Stimulated activated effector memory CD8-positive, alpha-beta T cell treated with anti-CD3 and anti-CD28 coated beads, Interleukin-12 subunit alpha, Interleukin-12 subunit beta, amount 100 ng/mL, for 72 hours (primary cell): Measurements from ENCODE around the gene APH1A.

ENCODE experiments used
- ATAC-seq: fragments of 150-1000 bp; cut with Tn5 transposase; 2 replicates; pipeline ENCODE4 v1.10.0; 2021
- DNase-seq, 2 donors: peaks; one replicate each; pipeline ENCODE4 v3.0.0; 2021 to 2022; ENCODE audit warnings: low spot score in 2 of 2
- H3K27ac Mint-ChIP-seq: one replicate; pipeline ENCODE4 v1.8.0; 2022; ENCODE audit warnings: mild to moderate bottlenecking, mixed read lengths
- H3K36me3 Mint-ChIP-seq: one replicate; pipeline ENCODE4 v1.8.0; 2022; ENCODE audit warnings: mild to moderate bottlenecking, mixed read lengths
- H3K4me1 Mint-ChIP-seq: one replicate; pipeline ENCODE4 v1.8.0; 2022; ENCODE audit warnings: mixed read lengths
- H3K4me3 Mint-ChIP-seq: one replicate; pipeline ENCODE4 v1.8.0; 2022; ENCODE audit warnings: mild to moderate bottlenecking, mixed read lengths
- H3K9me3 Mint-ChIP-seq: one replicate; pipeline ENCODE4 v1.8.0; 2022; ENCODE audit warnings: mixed read lengths

The APH1A gene

DNA sequence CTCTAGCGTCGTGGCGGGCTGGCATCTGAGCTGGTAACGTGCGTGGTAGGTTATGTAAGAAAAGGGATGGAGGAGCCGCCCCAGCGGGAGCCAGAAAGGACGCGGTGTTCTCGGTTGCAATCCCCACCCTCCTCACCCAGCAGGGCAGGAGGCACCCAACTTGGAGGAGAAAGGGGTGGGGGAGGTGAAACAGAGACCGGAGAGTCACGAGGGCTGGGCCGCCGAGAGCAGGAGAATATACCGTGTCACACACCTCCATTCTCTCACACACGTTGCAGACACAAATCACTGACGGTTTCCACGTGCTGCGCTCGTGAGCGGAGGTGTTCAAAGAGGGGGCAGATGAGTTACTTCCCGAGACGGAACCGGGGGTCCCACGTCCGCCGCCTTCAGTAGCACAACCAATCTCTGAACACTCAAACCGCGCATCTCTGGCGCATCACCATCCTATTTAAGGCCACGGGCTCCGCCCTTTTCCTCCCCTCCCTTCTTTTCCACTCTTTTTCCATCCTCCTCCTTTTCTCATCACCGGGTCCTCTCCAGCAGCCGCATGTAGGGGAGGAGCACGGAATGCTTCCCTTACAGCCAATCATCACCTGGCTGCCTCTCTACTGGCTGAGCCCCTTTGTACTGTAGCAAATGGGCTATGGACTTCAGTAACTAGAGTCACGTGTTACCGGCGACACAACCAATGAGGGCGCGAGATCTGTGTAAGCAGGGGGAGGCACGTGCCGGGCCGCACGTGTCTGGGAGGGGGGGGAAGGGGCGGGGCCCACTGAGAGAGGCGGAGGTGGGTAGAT, 13.1 kb upstream of the APH1A start, which contains the start of gene CIART:
CIART (plus strand) TSS at position 797 of the 800 bp plus-strand sequence. CDS start 714 bp downstream, outside the sequence.
- Mint-ChIP-seq H3K9me3 (no peaks in the 10 kb centered on the region), H3K4me3 (peak within 1 kb of the TSS; percentile 75), H3K36me3 (no peaks in the 10 kb centered on the region), H3K27ac (peak within 1 kb of the TSS; percentile 75), H3K4me1 (peaks cover 30% of the 10 kb centered on the region)
- DNase-seq = peak; percentile 21 to 65
- peak; percentile 96 for ATAC-seq

DNA sequence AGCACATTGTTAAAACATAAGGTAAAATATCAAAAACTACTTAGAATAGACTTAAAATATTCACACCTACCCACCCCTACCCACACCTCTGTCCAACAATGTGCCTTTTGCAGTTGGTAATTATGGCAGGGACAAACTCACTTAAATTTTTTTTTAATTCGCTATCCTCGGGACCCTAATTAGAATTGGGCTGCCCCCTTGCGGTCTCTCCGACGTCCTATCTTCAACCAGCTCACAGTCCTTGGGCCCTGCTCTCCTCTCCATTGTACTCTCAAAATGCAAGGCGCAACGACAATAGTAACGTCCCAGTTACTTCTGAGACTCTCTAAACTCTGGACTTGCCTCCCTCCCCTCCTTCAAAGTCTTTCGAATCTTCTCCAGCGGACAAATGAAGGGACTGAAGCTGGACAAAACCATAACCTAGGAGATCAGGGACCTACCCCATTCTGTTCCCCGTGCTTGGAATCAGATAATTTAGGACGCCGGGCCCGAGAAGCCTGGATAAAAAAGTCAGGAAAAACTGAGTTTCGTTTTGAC, 12.5 kb upstream of the APH1A start:
- H3K27ac Mint-ChIP-seq = peak overlapping the region; percentile 75
- DNase-seq (peak in 1 of 2 donors; percentile 76), ATAC-seq (peak; percentile 67)
- no peaks in the 10 kb centered on the region for H3K36me3 Mint-ChIP-seq
- no peaks in the 10 kb centered on the region for H3K9me3 Mint-ChIP-seq
- peak overlapping the region; percentile 75 for H3K4me3 Mint-ChIP-seq
- peaks cover 30% of the 10 kb centered on the region for H3K4me1 Mint-ChIP-seq

DNA sequence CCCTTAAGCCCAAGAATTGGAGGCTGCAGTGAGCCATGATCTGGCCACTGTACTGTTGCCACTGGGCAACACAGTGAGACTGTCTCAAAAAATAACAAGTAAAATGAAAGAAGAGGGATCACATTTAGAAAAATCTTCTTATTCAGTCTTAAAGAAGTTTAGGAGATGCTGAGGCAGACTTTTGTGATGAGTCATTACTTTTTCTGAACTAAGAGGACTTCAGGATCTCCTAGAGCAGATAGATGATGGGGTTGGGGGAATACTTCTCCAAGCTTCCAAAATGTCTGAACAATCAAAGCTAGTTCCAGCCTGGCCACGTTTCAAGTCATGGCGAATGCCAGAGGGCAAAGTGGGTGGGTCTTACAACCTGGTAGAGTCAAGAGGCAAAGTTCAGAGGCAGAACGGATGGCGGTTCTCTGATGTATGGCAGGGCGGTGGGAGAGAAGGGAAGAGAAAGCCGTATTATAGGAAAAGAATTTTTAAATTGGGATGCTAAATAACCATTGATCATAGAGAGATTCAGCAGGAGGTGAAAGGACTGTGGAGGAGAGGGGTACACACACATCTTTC, 11.4 kb upstream of the APH1A start:
- Mint-ChIP-seq H3K4me1 (peaks cover 30% of the 10 kb centered on the region), H3K9me3 (no peaks in the 10 kb centered on the region), H3K4me3 (peak overlapping the region; percentile 75), H3K36me3 (no peaks in the 10 kb centered on the region), H3K27ac (peak overlapping the region; percentile 35)
- no peak for DNase-seq
- no peak for ATAC-seq

DNA sequence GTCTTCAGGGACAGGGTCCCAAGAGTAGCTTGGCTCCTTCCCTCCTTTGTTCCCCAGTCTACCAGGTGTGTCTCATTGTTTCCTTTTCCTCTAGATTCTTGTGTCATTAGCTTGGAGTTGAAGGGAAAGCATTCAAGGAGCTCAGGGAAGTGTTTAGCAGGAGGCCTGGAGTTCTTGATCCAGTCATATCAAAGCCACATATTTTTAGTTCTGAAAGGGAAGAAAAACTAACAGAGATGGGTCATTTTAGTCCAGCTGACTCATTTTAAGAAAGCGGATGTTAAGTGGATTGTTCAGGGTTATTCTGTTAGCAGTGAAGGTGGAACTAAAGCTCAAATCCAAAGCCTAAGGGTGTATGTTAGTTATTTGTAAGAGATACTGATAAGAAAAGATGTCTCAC, 4.5 kb upstream of the APH1A start:
- H3K27ac Mint-ChIP-seq = no peak overlapping the region
- no peak for ATAC-seq
- peaks cover 9% of the 10 kb centered on the region for H3K36me3 Mint-ChIP-seq
- no peak for DNase-seq
- no peaks in the 10 kb centered on the region for H3K9me3 Mint-ChIP-seq
- H3K4me3 Mint-ChIP-seq = no peak overlapping the region
- peaks cover 11% of the 10 kb centered on the region for H3K4me1 Mint-ChIP-seq

DNA sequence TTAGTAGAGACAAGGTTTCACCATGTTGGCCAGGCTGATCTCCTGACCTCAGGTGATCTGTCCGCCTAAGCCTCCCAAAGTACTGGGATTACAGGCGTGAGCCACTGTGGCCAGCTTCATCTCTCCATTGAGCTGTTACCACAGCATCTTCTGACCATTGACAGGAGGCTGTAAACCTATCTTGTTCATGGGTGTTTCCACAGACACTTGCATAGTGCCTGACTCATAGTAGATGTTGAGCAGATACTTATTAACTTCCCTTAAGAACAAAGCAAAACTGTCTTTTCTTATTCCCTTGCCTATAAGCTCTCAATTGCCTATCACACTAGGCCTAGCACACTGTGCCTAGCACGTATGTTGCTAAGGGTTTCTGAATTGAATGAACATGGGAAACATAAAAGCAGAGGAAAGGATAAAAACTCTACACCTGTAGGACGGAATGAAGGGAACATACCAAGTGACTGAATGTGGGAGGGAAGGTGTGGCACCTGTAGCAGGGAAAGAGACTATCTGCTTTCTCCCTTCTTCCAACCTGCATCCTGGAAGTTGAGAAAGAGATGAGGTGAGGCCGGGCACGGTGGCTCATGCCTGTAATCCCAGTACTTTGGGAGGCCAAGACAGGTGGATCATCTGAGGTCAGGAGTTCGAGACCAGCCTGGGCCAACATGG, 2.6 kb upstream of the APH1A start:
- ATAC-seq = no peak
- peaks cover 27% of the 10 kb centered on the region for H3K36me3 Mint-ChIP-seq
- peaks cover 29% of the 10 kb centered on the region for H3K4me1 Mint-ChIP-seq
- H3K9me3 Mint-ChIP-seq = no peaks in the 10 kb centered on the region
- no peak overlapping the region for H3K4me3 Mint-ChIP-seq
- no peak for DNase-seq
- no peak overlapping the region for H3K27ac Mint-ChIP-seq

DNA sequence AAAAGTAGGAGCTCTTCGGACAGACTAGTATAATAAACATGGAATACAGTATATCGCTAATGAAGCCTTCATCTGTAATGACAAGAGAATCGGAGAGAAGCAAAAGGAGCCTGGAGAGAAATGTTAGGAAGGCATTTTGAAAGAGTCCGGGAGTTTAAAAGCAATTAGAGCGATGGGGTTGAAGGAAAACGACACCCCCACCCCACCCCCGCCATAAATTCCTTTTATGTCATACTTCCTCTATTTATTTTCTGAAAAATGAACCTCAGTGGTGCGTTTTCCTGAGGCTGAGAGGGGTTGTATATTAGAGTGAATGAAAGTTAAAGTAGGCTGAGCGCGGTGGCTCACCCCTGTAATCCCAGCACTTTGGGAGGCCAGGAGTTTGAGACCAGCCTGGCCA, 635 bp upstream of the APH1A start:
- peak overlapping the region; percentile 98 for H3K27ac Mint-ChIP-seq
- DNase-seq = no peak
- ATAC-seq = no peak
- H3K36me3 Mint-ChIP-seq = peaks cover 47% of the 10 kb centered on the region
- peak overlapping the region; percentile 92 for H3K4me3 Mint-ChIP-seq
- H3K9me3 Mint-ChIP-seq = no peaks in the 10 kb centered on the region
- H3K4me1 Mint-ChIP-seq = peaks cover 29% of the 10 kb centered on the region

DNA sequence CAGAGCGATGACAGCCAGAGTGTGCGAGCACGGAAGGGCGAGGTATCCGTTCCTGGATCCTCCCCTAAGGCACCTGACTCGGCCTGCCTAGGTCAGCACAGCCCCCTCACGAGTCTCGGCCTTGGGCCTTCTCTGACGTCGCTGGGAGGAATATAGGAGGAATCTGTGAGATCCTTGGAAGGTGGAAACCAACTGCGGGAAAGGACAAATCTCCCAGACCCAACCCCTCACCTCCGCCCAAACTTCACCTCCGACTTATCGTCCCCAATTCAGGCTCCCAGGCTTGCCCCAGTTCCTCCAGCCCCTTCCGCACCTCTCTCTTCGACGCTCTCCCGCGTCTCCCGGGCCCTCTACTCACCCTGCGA, 494 bp downstream of the APH1A start:
- Mint-ChIP-seq H3K36me3 (peaks cover 48% of the 10 kb centered on the region), H3K4me3 (peak overlapping the region; percentile 92)
- ATAC-seq = peak; percentile 66

DNA sequence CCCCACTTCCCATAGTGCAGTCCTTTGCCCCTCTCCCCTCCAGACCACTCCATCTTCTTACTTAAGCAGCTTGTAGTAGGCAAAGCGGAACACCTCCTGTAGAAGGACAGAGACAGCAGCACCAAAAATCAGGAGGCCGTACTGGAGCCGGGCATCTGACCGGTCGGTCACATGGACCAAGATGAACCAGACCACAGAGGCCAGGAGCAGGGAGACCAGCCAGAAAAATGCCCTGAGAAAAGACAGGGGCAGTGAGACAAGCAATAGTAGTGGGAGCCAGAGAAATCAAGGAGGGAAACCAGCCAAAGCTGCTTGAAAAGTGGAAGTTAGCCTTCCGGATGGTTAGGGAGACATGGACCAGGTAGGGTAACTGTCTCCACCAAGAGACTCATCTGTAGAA, 920 bp downstream of the APH1A start:
- peak overlapping the region; percentile 98 for H3K27ac Mint-ChIP-seq
- no peak for ATAC-seq

More for the DNA sequence above, 494 bp downstream of the APH1A start:
- H3K4me1 Mint-ChIP-seq = peaks cover 29% of the 10 kb centered on the region
- peak overlapping the region; percentile 98 for H3K27ac Mint-ChIP-seq
- no peaks in the 10 kb centered on the region for H3K9me3 Mint-ChIP-seq
- peak; percentile 14 to 72 for DNase-seq

DNA sequence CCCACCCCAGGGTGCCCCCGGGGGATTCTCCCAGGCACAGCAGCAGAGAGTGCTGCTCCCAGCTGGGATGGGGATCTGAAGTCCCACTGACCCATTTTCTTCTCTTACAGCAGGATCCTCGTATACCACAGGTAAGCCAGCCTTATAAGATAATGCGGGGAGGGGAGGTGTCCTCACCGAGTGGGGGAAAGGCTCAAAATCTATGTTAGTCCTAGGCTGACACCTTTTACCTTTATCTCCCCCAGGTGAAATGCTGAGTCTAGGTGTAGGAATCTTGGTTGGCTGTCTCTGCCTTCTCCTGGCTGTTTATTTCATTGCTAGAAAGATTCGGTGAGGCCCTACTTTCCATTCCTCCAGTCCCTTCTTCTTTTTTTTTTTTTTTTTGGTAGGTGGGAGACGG, 5.3 kb downstream of the APH1A start:
- no peak overlapping the region for H3K4me3 Mint-ChIP-seq
- H3K4me1 Mint-ChIP-seq = peaks cover 20% of the 10 kb centered on the region
- no peak overlapping the region for H3K27ac Mint-ChIP-seq
- no peak for DNase-seq
- H3K9me3 Mint-ChIP-seq = no peaks in the 10 kb centered on the region
- no peak for ATAC-seq
- peaks cover 47% of the 10 kb centered on the region for H3K36me3 Mint-ChIP-seq

More for the DNA sequence above, 920 bp downstream of the APH1A start:
- H3K4me1 Mint-ChIP-seq = peaks cover 29% of the 10 kb centered on the region
- no peak for DNase-seq
- peak overlapping the region; percentile 92 for H3K4me3 Mint-ChIP-seq
- H3K36me3 Mint-ChIP-seq = peaks cover 48% of the 10 kb centered on the region
- no peaks in the 10 kb centered on the region for H3K9me3 Mint-ChIP-seq

DNA sequence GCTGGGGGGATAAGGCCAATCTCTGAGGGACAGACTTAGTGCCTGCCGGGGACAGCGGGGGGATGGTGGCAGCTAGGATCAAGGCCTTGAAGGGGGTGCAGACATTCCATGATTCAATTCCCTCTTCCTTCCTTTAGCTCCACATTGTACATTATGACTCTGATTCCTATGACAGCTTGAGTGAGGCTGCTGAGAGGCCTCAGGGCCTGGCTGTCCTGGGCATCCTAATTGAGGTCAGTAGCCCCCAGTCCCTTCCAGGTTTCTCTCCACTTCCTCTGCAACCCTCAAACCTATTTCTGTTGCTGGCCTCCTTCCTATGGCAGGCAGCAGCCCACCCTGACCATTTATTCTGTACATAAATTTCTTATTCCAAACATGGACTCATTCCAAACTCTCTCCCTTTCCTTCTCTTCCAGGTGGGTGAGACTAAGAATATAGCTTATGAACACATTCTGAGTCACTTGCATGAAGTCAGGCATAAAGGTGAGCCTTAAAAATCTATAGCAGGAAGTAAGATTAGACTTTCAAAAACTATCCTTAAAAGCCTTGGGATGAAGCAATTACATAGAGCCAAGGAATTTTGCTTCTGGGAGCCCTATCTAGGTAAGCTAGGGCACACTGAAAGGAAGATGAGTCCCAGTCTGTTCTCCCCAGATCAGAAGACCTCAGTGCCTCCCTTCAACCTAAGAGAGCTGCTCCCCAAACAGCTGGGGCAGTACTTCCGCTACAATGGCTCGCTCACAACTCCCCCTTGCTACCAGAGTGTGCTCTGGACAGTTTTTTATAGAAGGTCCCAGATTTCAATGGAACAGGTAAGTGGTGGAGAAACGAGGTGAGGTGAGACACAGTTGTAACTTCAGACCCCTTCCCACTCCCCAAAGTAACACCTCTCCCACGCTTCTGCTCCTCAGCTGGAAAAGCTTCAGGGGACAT, 6.2 kb downstream of the APH1A start:
- DNase-seq (no peak), ATAC-seq (no peak)
- Mint-ChIP-seq H3K36me3 (peaks cover 38% of the 10 kb centered on the region), H3K9me3 (no peaks in the 10 kb centered on the region), H3K27ac (no peak overlapping the region), H3K4me1 (peaks cover 11% of the 10 kb centered on the region), H3K4me3 (no peak overlapping the region)

DNA sequence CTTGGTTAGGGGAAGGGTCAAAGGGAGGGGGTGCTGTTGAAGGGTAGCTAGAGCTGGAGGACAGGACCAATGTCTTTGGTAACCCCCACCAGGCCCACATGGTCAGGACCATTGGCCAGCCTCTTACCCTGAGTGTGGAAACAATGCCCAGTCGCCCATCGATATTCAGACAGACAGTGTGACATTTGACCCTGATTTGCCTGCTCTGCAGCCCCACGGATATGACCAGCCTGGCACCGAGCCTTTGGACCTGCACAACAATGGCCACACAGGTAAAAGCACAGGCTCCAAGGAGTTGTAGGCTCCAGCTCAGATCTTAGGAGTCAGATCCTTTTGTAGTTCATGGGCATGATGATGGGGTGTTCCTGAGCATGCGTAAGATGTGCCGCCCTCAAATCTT, 7.4 kb downstream of the APH1A start:
- no peak overlapping the region for H3K4me3 Mint-ChIP-seq
- H3K9me3 Mint-ChIP-seq = no peaks in the 10 kb centered on the region
- no peak for ATAC-seq
- H3K36me3 Mint-ChIP-seq = peaks cover 26% of the 10 kb centered on the region
- H3K4me1 Mint-ChIP-seq = peaks cover under 1% of the 10 kb centered on the region
- DNase-seq = no peak
- no peak overlapping the region for H3K27ac Mint-ChIP-seq

DNA sequence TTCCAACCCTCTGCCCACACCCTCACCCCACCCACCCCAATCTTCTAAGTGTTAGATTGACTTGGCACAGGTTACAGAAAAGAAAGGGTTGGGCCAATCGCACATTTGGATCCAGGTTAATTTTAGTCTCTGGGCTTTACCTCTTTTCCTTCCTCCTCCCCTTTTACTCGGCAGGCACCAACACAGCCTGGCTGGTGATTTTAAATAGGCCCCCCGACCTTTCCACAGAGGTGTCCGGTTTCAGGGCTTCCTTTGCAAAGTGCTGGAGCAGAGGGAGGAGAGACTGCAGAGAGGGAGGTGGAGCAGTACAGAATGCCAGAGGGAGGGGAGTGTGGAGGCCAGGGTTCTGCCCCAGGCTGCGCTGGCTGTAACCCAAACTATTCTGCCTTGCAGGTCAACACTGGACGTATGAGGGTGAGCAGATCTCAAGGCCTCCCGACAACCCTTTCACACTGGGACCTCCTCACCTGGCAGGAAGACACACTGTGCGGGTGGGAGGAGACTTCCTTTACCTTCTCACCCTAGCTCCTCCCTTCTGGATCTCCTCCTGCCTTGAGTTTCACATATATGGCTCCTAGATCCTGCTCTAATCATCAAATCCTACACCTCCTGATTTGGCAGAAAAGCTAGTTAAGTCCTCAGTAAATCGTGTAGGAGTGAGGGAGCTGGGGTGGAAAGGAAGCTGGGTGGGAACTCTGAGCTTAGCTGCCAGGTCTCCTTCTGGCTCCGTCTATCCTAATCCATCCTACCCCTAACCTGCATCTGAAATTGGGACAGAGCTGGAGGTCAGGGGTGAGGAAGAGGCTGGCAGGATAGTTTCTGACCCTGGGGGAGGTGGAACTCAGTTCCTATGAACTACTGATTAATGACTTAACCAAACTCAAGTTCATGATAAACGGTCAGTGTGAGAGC, 8.8 kb downstream of the APH1A start:
- no peak for ATAC-seq
- no peak for DNase-seq
- Mint-ChIP-seq H3K9me3 (no peaks in the 10 kb centered on the region), H3K36me3 (peaks cover 13% of the 10 kb centered on the region), H3K27ac (no peak overlapping the region), H3K4me1 (peaks cover 14% of the 10 kb centered on the region), H3K4me3 (no peak overlapping the region)

DNA sequence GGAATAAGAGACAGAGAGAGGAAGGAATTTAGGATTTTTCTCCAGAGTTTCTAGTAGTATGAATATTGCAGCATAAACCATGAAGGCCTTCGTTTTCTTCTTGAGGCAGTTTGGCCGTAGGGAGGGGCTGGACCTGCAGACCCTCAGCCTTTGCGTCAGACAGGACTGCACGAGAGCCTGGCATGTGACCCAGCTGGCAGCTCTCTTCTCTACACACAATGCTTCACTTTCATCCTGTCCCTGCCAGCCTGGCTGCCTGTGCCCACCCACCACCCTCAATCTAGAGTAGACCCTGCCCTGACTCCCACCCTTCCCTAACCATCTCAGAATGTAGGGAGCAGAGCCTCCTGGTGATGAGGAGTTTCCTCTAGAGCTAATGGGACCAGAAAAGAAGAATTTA, 9.6 kb downstream of the APH1A start:
- Mint-ChIP-seq H3K9me3 (no peaks in the 10 kb centered on the region), H3K4me1 (peaks cover 14% of the 10 kb centered on the region), H3K27ac (no peak overlapping the region), H3K36me3 (peaks cover 6% of the 10 kb centered on the region), H3K4me3 (no peak overlapping the region)
- ATAC-seq (no peak), DNase-seq (no peak)
